ENCODE data around the gene ESPNL.
A peak's percentile ranks its signal among the peaks of the same experiment; 100 is the strongest.

ESPNL gene

DNA sequence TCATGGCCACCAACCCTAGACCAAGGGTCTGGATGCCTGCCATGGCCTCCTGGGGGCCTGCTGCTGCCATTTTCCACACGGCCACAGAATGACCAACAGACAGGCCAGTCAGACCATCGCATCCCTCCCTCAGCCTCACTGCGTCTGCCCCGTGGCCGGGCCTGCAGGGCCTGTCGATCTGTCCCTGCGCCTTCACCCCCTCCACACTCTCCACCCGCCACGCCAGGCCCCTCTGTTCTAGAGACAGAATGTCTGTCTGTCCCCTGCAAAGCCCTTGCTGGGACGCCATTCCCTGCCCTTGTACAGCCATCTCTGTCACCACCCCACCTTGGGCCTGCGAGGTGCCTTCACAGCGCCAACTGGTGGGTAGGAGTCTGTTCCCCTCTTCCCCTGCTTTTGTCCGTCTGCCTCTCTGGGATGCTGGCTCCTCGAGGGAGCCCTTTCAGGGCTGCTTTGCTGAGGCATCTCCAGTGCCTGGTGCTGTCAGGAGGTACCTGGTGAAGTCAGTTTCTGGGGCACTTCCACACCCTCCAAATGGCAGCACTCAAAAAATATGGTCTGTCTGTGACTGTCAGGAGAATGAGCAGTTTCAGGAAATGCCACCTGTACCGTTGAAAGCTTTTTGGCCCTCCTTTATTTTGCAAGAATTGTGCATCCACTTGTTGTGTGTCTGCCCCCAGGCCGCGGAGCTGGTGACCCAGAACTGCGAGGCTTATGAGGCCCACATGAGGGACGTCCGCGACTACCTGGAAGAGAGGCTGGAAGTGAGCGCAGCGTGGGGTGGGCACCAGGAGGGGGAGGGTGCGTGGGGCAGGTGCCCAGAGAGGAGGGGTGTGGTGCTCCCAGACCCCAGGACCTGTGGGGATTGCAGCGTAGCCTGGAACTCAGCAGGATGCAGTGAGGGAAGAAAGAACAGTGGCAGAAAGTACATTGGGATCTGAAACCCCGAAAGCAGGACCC, 6.7 kb upstream of the ESPNL start:
- no peak overlapping the region for H3K4me3 ChIP-seq (ENCODE audit: low read depth, low read length)

DNA sequence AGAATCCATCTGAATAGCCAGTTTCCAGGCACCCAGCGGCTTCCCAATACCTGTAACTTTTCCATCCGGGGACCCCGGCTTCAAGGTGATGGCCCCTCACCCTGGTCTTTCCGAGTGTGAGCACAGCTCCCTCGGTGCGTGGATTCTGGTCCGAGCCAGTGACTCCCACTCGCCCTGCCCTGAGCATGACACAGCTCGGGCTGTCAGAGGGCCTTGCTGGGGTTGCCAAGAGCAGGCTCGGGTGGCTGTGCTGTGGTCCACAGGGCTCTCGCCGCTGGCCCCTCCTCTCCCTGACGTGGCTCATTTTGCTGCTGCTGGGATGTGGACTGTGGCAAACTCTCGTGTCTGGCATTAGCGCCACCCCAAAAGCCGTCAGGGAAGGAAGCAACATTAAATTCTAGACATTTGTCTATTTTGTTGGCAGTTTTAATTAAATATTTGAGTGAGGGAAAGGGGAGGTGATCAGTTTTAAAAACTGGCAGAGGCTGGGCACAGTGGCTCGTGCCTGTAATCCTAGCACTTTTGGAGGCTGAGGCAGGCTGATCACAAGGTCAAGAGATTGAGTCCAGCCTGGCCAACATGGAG, 5.6 kb upstream of the ESPNL start:
- no peak overlapping the region for H3K9ac ChIP-seq (ENCODE audit: low read depth, low read length)
- H3K36me3 ChIP-seq (ENCODE audit: control insufficient read depth, insufficient read depth, low read length): peaks cover 24% of the 10 kb centered on the region
- H3K27me3 ChIP-seq (ENCODE audit: control insufficient read depth, insufficient read depth, low read length): no peaks in the 10 kb centered on the region
- H3K4me3 ChIP-seq (ENCODE audit: low read depth, low read length): no peak overlapping the region
- H3K9me3 ChIP-seq (ENCODE audit: control insufficient read depth, insufficient read depth, low read length): no peaks in the 10 kb centered on the region
- no peak overlapping the region for H3K27ac ChIP-seq (ENCODE audit: low read depth, low read length)
- peaks cover 8% of the 10 kb centered on the region; the same call in 1 of the 2 replicates for H3K4me1 ChIP-seq (ENCODE audit: control insufficient read depth, insufficient read depth, low read length)

More for the DNA sequence above, 6.7 kb upstream of the ESPNL start:
- no peak overlapping the region for H3K9ac ChIP-seq (ENCODE audit: low read depth, low read length)
- H3K36me3 ChIP-seq (ENCODE audit: control insufficient read depth, insufficient read depth, low read length): peaks cover 34% of the 10 kb centered on the region
- no peak overlapping the region for H3K27ac ChIP-seq (ENCODE audit: low read depth, low read length)
- H3K4me1 ChIP-seq (ENCODE audit: control insufficient read depth, insufficient read depth, low read length): peaks cover 8% of the 10 kb centered on the region; the same call in 1 of the 2 replicates
- H3K9me3 ChIP-seq (ENCODE audit: control insufficient read depth, insufficient read depth, low read length): no peaks in the 10 kb centered on the region
- H3K27me3 ChIP-seq (ENCODE audit: control insufficient read depth, insufficient read depth, low read length): no peaks in the 10 kb centered on the region

DNA sequence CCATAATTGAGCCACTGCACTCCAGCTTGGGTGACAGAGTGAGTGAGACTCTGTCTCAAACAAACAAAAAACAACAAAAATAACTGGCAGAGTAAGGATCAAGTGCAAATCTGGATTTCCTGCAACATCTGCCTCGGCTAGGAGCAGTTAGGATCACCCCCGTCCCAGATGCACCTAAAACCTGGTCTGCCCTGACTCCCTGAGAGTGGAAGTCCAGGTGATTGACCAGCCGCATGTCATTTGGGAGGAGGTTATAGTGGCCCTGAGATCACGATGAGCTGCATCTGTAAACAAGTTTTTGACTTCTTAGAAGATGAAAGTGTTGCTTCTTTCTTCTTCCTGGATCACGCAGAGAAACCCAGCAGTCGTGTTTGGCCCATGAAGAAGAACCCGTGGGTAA, 5.0 kb upstream of the ESPNL start:
- Histone ChIP-seq H3K27me3 (ENCODE audit: control insufficient read depth, insufficient read depth, low read length) (no peaks in the 10 kb centered on the region), H3K4me1 (ENCODE audit: control insufficient read depth, insufficient read depth, low read length) (peaks cover 8% of the 10 kb centered on the region; the same call in 1 of the 2 replicates), H3K9me3 (ENCODE audit: control insufficient read depth, insufficient read depth, low read length) (no peaks in the 10 kb centered on the region), H3K4me3 (ENCODE audit: low read depth, low read length) (no peak overlapping the region), H3K9ac (ENCODE audit: low read depth, low read length) (no peak overlapping the region), H3K36me3 (ENCODE audit: control insufficient read depth, insufficient read depth, low read length) (peaks cover 18% of the 10 kb centered on the region), H3K27ac (ENCODE audit: low read depth, low read length) (no peak overlapping the region)

DNA sequence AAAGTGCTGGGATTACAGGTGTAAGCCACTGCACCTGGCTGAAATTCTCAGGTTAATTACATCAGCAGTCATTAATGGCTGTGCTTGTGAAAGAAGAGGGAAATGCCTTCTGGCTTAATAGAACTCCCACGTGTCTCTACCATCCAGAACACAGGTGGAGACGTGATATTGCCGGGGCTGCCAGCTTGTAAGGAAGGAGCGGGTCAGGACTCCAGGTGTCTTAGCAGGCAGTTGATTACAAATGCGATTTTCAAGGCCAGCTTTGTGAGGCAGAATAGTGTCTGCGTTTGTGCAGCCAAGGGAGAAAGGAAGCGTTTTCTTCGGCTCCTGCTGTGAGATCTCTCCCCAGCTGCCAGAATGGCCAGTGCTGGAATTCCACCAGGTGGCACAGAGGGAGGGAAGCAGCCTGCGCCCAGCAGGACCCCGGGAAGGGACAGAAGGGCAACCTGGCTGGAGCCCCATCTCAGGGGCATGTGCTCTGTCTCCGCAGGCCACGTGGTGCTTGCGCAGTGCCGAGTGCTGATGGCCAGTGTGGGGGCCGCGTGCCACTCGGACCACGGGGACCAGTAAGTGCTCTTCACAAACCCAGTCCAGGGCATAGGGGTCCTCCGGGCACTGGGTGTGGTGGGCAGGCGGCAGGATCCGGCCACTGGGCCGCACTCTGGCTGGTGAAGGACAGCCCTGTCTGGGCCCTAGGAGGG, 3.7 kb upstream of the ESPNL start:
- H3K9ac ChIP-seq (ENCODE audit: low read depth, low read length): no peak overlapping the region

DNA sequence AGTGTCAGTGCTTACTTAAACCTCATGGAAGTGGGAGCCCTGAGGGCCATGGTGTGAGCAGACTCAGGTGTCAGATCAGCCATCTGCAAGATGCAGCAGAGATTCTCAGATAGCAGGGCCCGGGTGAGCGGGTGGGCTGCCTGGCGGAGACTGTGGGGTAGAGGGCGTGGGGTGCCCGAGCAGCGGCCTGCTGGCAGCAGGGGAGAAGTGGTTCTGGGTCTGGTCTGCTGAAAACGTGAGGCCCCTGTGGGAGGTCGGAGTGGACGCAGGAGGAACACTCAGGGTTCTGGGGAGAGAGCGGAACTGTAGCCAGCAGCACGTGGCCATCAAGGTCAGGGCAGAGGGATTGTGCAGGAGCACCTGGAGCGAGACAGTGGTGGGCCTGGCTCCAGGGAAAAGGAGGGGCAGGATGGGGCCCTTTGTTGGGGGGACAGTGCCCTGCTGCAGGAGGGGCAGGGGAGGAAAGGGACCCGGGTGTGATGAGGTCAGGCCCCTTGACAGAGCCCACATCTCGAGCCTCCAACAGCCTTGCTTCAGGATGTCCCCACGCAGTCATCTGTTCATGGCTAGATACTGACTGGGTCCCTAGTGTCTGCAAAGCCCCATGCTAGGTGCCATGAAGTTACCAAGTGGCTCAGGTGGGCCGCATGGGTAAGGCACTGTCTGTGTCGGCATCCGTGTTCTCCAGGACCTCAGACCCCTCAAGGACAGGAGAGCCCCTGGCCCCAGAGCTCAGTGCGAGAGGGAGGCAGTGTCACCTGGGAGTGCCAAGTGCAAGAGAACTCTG, 2.7 kb upstream of the ESPNL start:
- Histone ChIP-seq H3K9me3 (ENCODE audit: control insufficient read depth, insufficient read depth, low read length) (no peaks in the 10 kb centered on the region), H3K27me3 (ENCODE audit: control insufficient read depth, insufficient read depth, low read length) (no peaks in the 10 kb centered on the region), H3K4me3 (ENCODE audit: low read depth, low read length) (no peak overlapping the region), H3K36me3 (ENCODE audit: control insufficient read depth, insufficient read depth, low read length) (0 out of 2 replicates have a peak, but pooled peaks cover 6% of the 10 kb centered on the region), H3K27ac (ENCODE audit: low read depth, low read length) (no peak overlapping the region), H3K9ac (ENCODE audit: low read depth, low read length) (no peak overlapping the region), H3K4me1 (ENCODE audit: control insufficient read depth, insufficient read depth, low read length) (peaks cover 8% of the 10 kb centered on the region; the same call in 1 of the 2 replicates)

More for the DNA sequence above, 3.7 kb upstream of the ESPNL start:
- Histone ChIP-seq H3K4me1 (ENCODE audit: control insufficient read depth, insufficient read depth, low read length) (peaks cover 8% of the 10 kb centered on the region; the same call in 1 of the 2 replicates), H3K9me3 (ENCODE audit: control insufficient read depth, insufficient read depth, low read length) (no peaks in the 10 kb centered on the region), H3K4me3 (ENCODE audit: low read depth, low read length) (no peak overlapping the region), H3K36me3 (ENCODE audit: control insufficient read depth, insufficient read depth, low read length) (peaks cover 8% of the 10 kb centered on the region), H3K27me3 (ENCODE audit: control insufficient read depth, insufficient read depth, low read length) (no peaks in the 10 kb centered on the region), H3K27ac (ENCODE audit: low read depth, low read length) (peak overlapping the region; percentile 50)

DNA sequence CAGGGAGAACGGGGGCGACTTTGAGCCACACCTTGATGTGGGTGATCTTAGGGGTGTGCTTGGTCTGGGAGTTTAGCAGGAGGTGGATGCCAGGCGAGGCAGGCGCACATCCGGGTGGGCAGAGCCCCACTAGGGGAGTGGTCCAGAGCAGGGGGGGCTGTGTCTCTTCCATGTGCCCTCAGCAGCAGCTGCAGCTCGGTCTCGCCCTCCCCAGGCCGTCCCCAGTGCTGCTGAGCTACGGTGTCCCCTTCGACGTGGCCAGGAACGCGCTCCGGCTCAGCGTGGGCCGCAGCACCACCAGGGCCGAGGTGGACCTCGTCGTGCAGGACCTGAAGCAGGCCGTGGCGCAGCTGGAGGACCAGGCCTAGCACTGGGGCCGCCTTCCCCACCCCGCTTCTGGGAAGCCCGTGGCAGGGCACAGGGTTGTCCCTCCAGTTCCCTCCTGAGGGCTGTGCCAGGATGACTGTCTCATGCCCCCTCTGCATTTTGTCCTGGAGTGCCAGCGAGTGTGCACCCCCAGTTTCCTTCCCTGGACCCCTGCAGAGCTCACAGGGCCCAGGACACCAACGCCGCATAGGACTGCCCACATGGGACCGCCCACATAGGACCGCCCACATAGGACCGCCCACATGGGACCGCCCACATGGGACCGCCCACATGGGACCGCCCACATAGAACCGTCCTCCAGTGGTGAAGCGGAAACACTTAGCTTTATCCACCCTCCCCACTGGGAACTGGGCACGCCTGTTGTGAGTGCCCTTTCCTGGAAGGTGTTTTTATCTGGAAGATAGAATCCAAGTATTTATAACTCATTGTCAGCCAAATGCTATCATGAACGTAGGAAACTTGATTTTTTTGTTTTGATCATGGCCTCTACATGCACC, 1.9 kb upstream of the ESPNL start:
- no peak overlapping the region for H3K4me3 ChIP-seq (ENCODE audit: low read depth, low read length)
- H3K9me3 ChIP-seq (ENCODE audit: control insufficient read depth, insufficient read depth, low read length): no peaks in the 10 kb centered on the region
- H3K27me3 ChIP-seq (ENCODE audit: control insufficient read depth, insufficient read depth, low read length): no peaks in the 10 kb centered on the region
- H3K27ac ChIP-seq (ENCODE audit: low read depth, low read length): no peak overlapping the region
- 0 out of 2 replicates have a peak, but pooled peaks cover 6% of the 10 kb centered on the region for H3K36me3 ChIP-seq (ENCODE audit: control insufficient read depth, insufficient read depth, low read length)
- peaks cover 8% of the 10 kb centered on the region; the same call in 1 of the 2 replicates for H3K4me1 ChIP-seq (ENCODE audit: control insufficient read depth, insufficient read depth, low read length)
- H3K9ac ChIP-seq (ENCODE audit: low read depth, low read length): no peak overlapping the region

DNA sequence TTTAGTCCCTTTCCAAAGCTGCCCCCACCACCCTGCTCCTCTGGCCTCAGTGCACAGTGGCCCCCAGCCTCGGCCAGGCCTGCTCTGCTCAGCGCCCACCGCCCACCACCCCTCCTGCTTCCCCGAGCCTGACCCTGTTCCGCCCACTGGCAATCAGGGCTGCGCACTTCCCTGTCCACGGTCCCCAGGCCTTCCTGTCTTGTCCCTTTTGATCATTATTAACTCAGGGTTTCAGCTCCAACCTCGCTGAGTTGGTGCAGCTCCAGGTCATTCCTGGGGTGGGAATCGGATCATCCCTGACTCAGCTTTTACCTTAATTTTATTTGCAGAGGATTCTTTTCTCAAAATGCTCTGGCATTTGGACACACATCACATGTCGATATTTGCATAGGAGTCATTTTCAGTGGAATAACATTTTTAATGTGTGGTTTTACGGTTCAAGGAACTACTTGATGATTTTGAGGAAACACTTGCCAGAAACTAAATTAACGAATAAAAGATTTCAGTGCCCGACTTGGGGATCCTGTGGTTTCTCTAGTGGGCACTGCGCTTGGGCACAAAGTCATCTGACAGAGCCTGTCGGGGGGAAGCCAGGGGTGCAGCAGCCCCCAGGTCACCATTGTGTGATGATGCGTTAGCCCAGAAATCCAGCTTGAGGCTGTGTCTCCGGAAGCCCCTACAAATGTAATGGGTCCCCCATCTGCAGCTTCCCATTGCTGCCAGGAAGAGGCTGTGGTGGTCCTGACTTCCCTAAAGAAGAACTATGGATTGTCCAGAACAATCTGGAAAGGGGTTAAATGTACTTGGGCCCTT, 1.0 kb upstream of the ESPNL start:
- Histone ChIP-seq H3K4me1 (ENCODE audit: control insufficient read depth, insufficient read depth, low read length) (peaks cover 8% of the 10 kb centered on the region; the same call in 1 of the 2 replicates), H3K27me3 (ENCODE audit: control insufficient read depth, insufficient read depth, low read length) (no peaks in the 10 kb centered on the region), H3K9ac (ENCODE audit: low read depth, low read length) (no peak overlapping the region), H3K9me3 (ENCODE audit: control insufficient read depth, insufficient read depth, low read length) (no peaks in the 10 kb centered on the region), H3K4me3 (ENCODE audit: low read depth, low read length) (no peak overlapping the region), H3K36me3 (ENCODE audit: control insufficient read depth, insufficient read depth, low read length) (0 out of 2 replicates have a peak, but pooled peaks cover 6% of the 10 kb centered on the region), H3K27ac (ENCODE audit: low read depth, low read length) (no peak overlapping the region)

DNA sequence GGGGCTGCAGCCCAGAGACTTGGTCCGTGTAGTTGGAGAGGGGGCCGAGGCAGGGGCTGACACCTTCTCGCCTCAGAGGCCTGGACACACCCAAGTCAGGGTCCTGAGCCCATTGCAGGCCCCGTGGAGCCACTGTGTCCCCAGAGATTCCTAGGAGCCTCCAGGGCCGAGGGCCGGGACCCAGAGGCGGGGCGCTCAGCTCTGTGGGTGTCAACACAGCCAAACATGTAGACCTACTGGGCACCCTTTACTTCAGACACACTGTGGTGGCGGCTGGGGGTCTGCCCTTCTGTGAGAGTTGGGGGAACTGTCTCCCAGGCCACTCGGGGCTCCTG, 459 bp upstream of the ESPNL start:
- Histone ChIP-seq H3K27me3 (ENCODE audit: control insufficient read depth, insufficient read depth, low read length) (no peaks in the 10 kb centered on the region), H3K9me3 (ENCODE audit: control insufficient read depth, insufficient read depth, low read length) (no peaks in the 10 kb centered on the region), H3K9ac (ENCODE audit: low read depth, low read length) (no peak overlapping the region), H3K27ac (ENCODE audit: low read depth, low read length) (no peak overlapping the region), H3K4me3 (ENCODE audit: low read depth, low read length) (no peak overlapping the region), H3K4me1 (ENCODE audit: control insufficient read depth, insufficient read depth, low read length) (peaks cover 8% of the 10 kb centered on the region; the same call in 1 of the 2 replicates), H3K36me3 (ENCODE audit: control insufficient read depth, insufficient read depth, low read length) (0 out of 2 replicates have a peak, but pooled peaks cover 6% of the 10 kb centered on the region)
